GM12878 (cell line): ENCODE measurements around the gene TTR. TPM values are rescaled to one million over a fixed set of nuclear protein-coding genes. Genes with fewer than 3 reads are reported as not detected.

ENCODE experiments used
- ATAC-seq: fragments of 200-7000 bp; cut with Tn5 transposase; 3 replicates; pipeline ENCODE4 v1.9.1; 2020; ENCODE audit warnings: mild to moderate bottlenecking, moderate library complexity
- BruUV-seq: library from RNA; stranded (reverse); fragments of 400-500 nt; replicated peaks from 2 replicates; lab custom pipeline; 2021; lab: Mats Ljungman, UMichigan
- CTCF ChIA-PET: fragments of 300-600 bp; sonication (Branson Sonifier 250); formaldehyde crosslinking; extraction: SDS; loops from one replicate; lab custom pipeline; 2021; ENCODE audit warnings: inconsistent platforms; lab: Yijun Ruan, JAX
- POLR2A ChIA-PET: fragments of 350-600 bp; formaldehyde crosslinking; extraction: SDS; loops from one replicate; lab custom pipeline; 2021; ENCODE audit warnings: inconsistent platforms; lab: Charles Lee
- RAD21 ChIA-PET: fragments of 300-600 bp; sonication (Branson Sonifier 250); formaldehyde crosslinking; loops from one replicate; lab custom pipeline; 2023; ENCODE audit warnings: antibody characterized with exemption; ENCODE audit not compliant: unreplicated experiment; lab: Charles Lee
- SMC1A ChIA-PET: fragments of 300-600 bp; sonication (Branson Sonifier 250); formaldehyde crosslinking; loops from one replicate; lab custom pipeline; 2023; ENCODE audit not compliant: unreplicated experiment, uncharacterized antibody; lab: Charles Lee
- DNase-seq: peaks from one replicate; pipeline ENCODE4 v3.0.0-alpha.2; 2011; ENCODE audit warnings: low read depth, low spot score
- FAIRE-seq: peaks from 3 replicates; lab custom pipeline; 2011; peaks lifted over from hg19 to GRCh38; lab: Jason Lieb, UNC
- H2AFZ ChIP-seq: 2 replicates; pipeline ENCODE4 v1.6.0; 2011; ENCODE audit warnings: low read depth, low read length, control low read depth; ENCODE audit not compliant: control insufficient read depth
- H3K27ac ChIP-seq: 2 replicates; pipeline ENCODE4 v1.5.1; 2011; ENCODE audit warnings: control low read depth; ENCODE audit not compliant: control insufficient read depth, insufficient read depth
- H3K27me3 ChIP-seq, 2 experiments: replicated peaks in 1 of 2; 2 replicates each; pipeline versions ENCODE4 v1.6.0 to v1.6.1; 2011; ENCODE audit warnings: low read length in 1 of 2; ENCODE audit not compliant: control insufficient read depth in 2 of 2, insufficient read depth in 2 of 2
- H3K36me3 ChIP-seq, 2 experiments: 2 replicates each; pipeline ENCODE4 v1.5.1; 2011; ENCODE audit warnings: low read length in 1 of 2; ENCODE audit not compliant: control insufficient read depth in 2 of 2, insufficient read depth in 2 of 2
- H3K4me1 ChIP-seq: 2 replicates; pipeline ENCODE4 v1.6.1; 2011; ENCODE audit warnings: mild to moderate bottlenecking, low read length, moderate library complexity, mixed read lengths; ENCODE audit not compliant: control insufficient read depth, insufficient read depth
- H3K4me2 ChIP-seq: 2 replicates; pipeline ENCODE4 v1.6.0; 2011; ENCODE audit warnings: control low read depth; ENCODE audit not compliant: control insufficient read depth, insufficient read depth
- H3K4me3 ChIP-seq: fragments of 200-600 bp; sonication (generic); 2 replicates; pipeline ENCODE4 v1.5.1; 2016
- H3K79me2 ChIP-seq: 2 replicates; pipeline ENCODE4 v1.6.0; 2011; ENCODE audit warnings: low read length; ENCODE audit not compliant: control insufficient read depth, insufficient read depth
- H3K9ac ChIP-seq: 2 replicates; pipeline ENCODE4 v1.8.0; 2011; ENCODE audit warnings: low read length, control low read depth, mixed read lengths; ENCODE audit not compliant: control insufficient read depth, insufficient read depth
- H3K9me3 ChIP-seq: replicated peaks from 3 replicates; pipeline ENCODE4 v1.5.1; 2011; ENCODE audit warnings: mild to moderate bottlenecking, low read length; ENCODE audit not compliant: control insufficient read depth, insufficient read depth
- H4K20me1 ChIP-seq: 2 replicates; pipeline ENCODE4 v1.6.0; 2011; ENCODE audit not compliant: control insufficient read depth, insufficient read depth
- ATF2 ChIP-seq: IDR thresholded peaks from 2 replicates; pipeline ENCODE4 v1.6.1; 2012; ENCODE audit warnings: low read length, inconsistent platforms
- ATF3 ChIP-seq: IDR thresholded peaks from 2 replicates; pipeline ENCODE4 v1.6.1; 2011; ENCODE audit warnings: low read depth, mild to moderate bottlenecking, low read length, moderate library complexity, borderline replicate concordance; ENCODE audit errors: extremely low read depth
- ATF7 ChIP-seq: fragments of 450-650 bp; IDR thresholded peaks from 2 replicates; pipeline ENCODE4 v1.6.1; 2016; ENCODE audit warnings: low read depth, mild to moderate bottlenecking
- BCL11A ChIP-seq: IDR thresholded peaks from 2 replicates; pipeline ENCODE4 v1.6.1; 2011; ENCODE audit warnings: low read depth, low read length
- CBFB ChIP-seq: IDR thresholded peaks from 2 replicates; pipeline ENCODE4 v1.6.1; 2016; ENCODE audit warnings: antibody characterized with exemption, low read depth
- GATAD2B ChIP-seq: fragments of 450-650 bp; conservative IDR thresholded peaks from 2 replicates; pipeline ENCODE4 v1.6.1; 2017; ENCODE audit warnings: low read depth, mild to moderate bottlenecking, moderate library complexity
- SMAD5 ChIP-seq: IDR thresholded peaks from 2 replicates; pipeline ENCODE4 v1.6.1; 2016; ENCODE audit warnings: antibody characterized with exemption, low read depth
- TCF7 ChIP-seq: IDR thresholded peaks from 2 replicates; pipeline ENCODE4 v1.6.1; 2014; ENCODE audit warnings: antibody characterized with exemption, borderline replicate concordance
- in situ Hi-C: fragments of 300-500 bp; cut with MboI; formaldehyde crosslinking; loops from 9 replicates; pipeline ENCODE4 v1.14.3; 2018; ENCODE audit warnings: mixed read lengths
- intact Hi-C: fragments of 100-400 bp; cut with micrococcal nuclease; formaldehyde crosslinking; loops from one replicate; pipeline ENCODE4 v1.14.2; 2022; ENCODE audit not compliant: unreplicated experiment
- polyA plus RNA-seq, 11 experiments: library from polyadenylated mRNA; depleted of rRNA in 4 of 11; unstranded in 6 of 11; stranded (reverse) in 5 of 11; fragments of >200 nt; fragmentation: Nextera tagmentation in 4 of 11; fragmentation: Illumina TruSeq in 1 of 11; extraction: Ambion mirVana in 4 of 11; extraction: Trizol in 1 of 11; gene quantifications; 1 replicate in 1 of 11; 2 replicates in 10 of 11; pipeline versions ENCODE4 v1.2.1 to v1.2.3, GENCODE V29; 2011 to 2016; ENCODE audit warnings: inconsistent platforms in 2 of 11, missing spikeins in 2 of 11, low read depth in 1 of 11
- total RNA-seq, 4 experiments: library from RNA; depleted of rRNA in 3 of 4; stranded (reverse); fragments of >200 nt in 3 of 4; fragmentation: Illumina TruSeq in 1 of 4; extraction: Trizol in 1 of 4; gene quantifications; 2 replicates each; pipeline versions ENCODE4 v1.2.1 to v1.2.3, GENCODE V29; 2013 to 2021

The TTR gene
- total and polyA plus RNA-seq, 10 of the 15 experiments (the other 5 are each of a cell fraction or from before 2014, with no cell fraction given), result 0.05 to 1.2 TPM; not detected in 8

GRCh38 chr18:31636387-31636786 is 44.7 kb downstream of the TTR start:
- DNase-seq (no peak), ATAC-seq (no peak), FAIRE-seq (no peak)
- ChIA-PET CTCF (interaction anchor here (1.2 to 5.3 kb wide), 4 partner anchors 8 to 86 kb away, joined by 3 to 34 read pairs (median 8); no protein-coding TSS in a partner anchor), SMC1A (interaction anchor here (1.1 to 5.0 kb wide), 9 partner anchors 11 to 71 kb away, joined by 3 to 81 read pairs (median 13); no protein-coding TSS in a partner anchor), POLR2A (interaction anchor here (1.0 to 2.8 kb wide), 3 partner anchors 10 to 42 kb away, joined by 3 to 14 read pairs (median 10); no protein-coding TSS in a partner anchor), RAD21 (interaction anchor here (1.1 to 3.2 kb wide), 6 partner anchors 10 to 136 kb away, joined by 4 to 12 read pairs (median 6); no protein-coding TSS in a partner anchor)
- H3K27me3 ChIP-seq, result no peaks in the 10 kb centered on the region
- no peak overlapping the region for H2AFZ ChIP-seq
- H3K4me1 ChIP-seq, result peaks cover 27% of the 10 kb centered on the region
- no peak overlapping the region for H3K4me2 ChIP-seq
- H4K20me1 ChIP-seq, result no peaks in the 10 kb centered on the region
- no peak overlapping the region for H3K4me3 ChIP-seq
- no peaks in the 10 kb centered on the region; a peak in 2 of 4 replicates for H3K36me3 ChIP-seq
- no peak overlapping the region for H3K27ac ChIP-seq
- intact Hi-C loops (no loop called here), in situ Hi-C loops (no loop called here)
- no TSS peak for BruUV-seq
- peaks cover 4% of the 10 kb centered on the region; the same call in 1 of the 2 replicates for H3K79me2 ChIP-seq
- H3K9me3 ChIP-seq, result peaks cover 2% of the 10 kb centered on the region
- TF ChIP-seq CBFB (no peak), BCL11A (no peak), TCF7 (no peak), SMAD5 (no peak), ATF2 (no peak), ATF3 (no peak), ATF7 (no peak), GATAD2B (no peak)
- H3K9ac ChIP-seq, result no peak overlapping the region
